HL-60 (cell line): ENCODE data around the gene XPO1.

ENCODE experiments used
- DNase-seq, 2 experiments: peaks; one replicate each; pipeline ENCODE4 v3.0.0-alpha.2; 2010 to 2020; ENCODE audit warnings: low read depth in 1 of 2, low spot score in 1 of 2
- H3K27ac ChIP-seq: fragments of 250-450 bp; sonication (Bioruptor Pico); replicated peaks from 2 replicates; pipeline ENCODE4 v1.5.1; 2020; ENCODE audit warnings: mild to moderate bottlenecking, moderate library complexity
- H3K27me3 ChIP-seq: fragments of 250-450 bp; sonication (Bioruptor Pico); 2 replicates; pipeline ENCODE4 v1.5.1; 2021; ENCODE audit warnings: mild to moderate bottlenecking, moderate library complexity; ENCODE audit not compliant: insufficient read depth, poor library complexity, severe bottlenecking
- H3K4me3 ChIP-seq: replicated peaks from 2 replicates; pipeline ENCODE4 v1.5.1; 2011; ENCODE audit warnings: mild to moderate bottlenecking, control low read depth, low read length; ENCODE audit not compliant: insufficient read depth
- GABPA ChIP-seq: IDR thresholded peaks from 2 replicates; pipeline ENCODE4 v1.6.1; 2012; ENCODE audit warnings: low read depth
- POLR2AphosphoS5 ChIP-seq: IDR thresholded peaks from 2 replicates; pipeline ENCODE4 v1.6.1; 2012; ENCODE audit warnings: low read depth
- REST ChIP-seq: IDR thresholded peaks from 2 replicates; pipeline ENCODE4 v1.6.1; 2012; ENCODE audit warnings: low read depth; ENCODE audit not compliant: insufficient replicate concordance
- SPI1 ChIP-seq: IDR thresholded peaks from 2 replicates; pipeline ENCODE4 v1.6.1; 2012; ENCODE audit warnings: low read depth, mild to moderate bottlenecking, borderline replicate concordance
- TF ChIP-seq, protein P1 (sequence below): IDR thresholded peaks from one replicate; pipeline ENCODE4 v1.5.1; 2011; ENCODE audit warnings: low read length, control low read depth, inconsistent platforms; ENCODE audit not compliant: insufficient read depth

Gene XPO1

DNA sequence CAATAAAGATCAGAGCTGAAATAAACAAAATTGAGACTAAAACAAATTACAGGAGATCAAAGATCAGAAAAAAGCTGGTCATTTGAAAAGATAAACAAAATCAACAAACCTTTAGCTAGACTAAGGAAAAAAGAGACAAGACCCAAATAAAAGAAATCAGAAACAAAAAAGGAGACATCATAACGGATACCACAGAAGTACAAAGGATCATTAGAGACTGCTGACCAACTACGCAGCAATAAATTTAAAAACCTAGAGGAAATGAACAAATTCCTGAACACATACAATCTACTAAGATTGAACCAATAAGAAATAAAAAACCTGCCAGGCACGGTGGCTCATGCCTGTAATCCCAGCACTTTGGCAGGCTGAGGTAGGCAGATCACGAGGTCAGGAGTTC, 101.0 kb downstream of the XPO1 start:
- DNase-seq, result no peak
- Histone ChIP-seq H3K4me3 (no peak overlapping the region), H3K27ac (no peak overlapping the region), H3K27me3 (no peaks in the 10 kb centered on the region)
- TF ChIP-seq GABPA (no peak), SPI1 (no peak), REST (no peak)
- TF ChIP-seq, protein P1, sequence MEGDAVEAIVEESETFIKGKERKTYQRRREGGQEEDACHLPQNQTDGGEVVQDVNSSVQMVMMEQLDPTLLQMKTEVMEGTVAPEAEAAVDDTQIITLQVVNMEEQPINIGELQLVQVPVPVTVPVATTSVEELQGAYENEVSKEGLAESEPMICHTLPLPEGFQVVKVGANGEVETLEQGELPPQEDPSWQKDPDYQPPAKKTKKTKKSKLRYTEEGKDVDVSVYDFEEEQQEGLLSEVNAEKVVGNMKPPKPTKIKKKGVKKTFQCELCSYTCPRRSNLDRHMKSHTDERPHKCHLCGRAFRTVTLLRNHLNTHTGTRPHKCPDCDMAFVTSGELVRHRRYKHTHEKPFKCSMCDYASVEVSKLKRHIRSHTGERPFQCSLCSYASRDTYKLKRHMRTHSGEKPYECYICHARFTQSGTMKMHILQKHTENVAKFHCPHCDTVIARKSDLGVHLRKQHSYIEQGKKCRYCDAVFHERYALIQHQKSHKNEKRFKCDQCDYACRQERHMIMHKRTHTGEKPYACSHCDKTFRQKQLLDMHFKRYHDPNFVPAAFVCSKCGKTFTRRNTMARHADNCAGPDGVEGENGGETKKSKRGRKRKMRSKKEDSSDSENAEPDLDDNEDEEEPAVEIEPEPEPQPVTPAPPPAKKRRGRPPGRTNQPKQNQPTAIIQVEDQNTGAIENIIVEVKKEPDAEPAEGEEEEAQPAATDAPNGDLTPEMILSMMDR, result no peak

DNA sequence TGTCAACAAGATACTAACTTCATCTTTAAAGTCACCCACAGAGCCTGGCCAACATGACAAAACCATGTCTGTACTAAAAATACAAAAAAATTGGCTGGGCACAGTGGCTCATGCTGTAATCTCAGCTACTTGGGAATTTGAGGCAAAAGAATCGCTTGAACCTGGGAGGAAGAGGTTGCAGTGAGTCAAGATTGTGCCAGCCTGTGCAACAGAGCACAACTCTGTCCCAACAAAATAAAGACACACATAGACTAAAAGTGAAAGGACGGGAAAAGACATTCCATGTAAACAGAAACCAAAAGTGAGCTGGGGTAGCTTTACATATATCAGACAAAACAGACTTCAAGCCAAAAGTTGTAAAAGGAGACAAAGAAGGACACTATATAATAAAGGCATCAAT, 102.1 kb downstream of the XPO1 start:
- Histone ChIP-seq H3K27ac (no peak overlapping the region), H3K27me3 (no peaks in the 10 kb centered on the region), H3K4me3 (no peak overlapping the region)
- TF ChIP-seq SPI1 (no peak), REST (no peak), GABPA (no peak), POLR2AphosphoS5 (no peak)
- TF ChIP-seq, protein P1, result no peak
- DNase-seq, result no peak

- H3K27ac ChIP-seq, result 0 out of 2 replicates have a peak overlapping the region, but pooled peaks have one; percentile 9
These were observed 102.9 kb downstream of the XPO1 start for GRCh38 chr2:61435291-61435690.

More at GRCh38 chr2:61435291-61435690, 102.9 kb downstream of the XPO1 start:
- no peak for DNase-seq
- no peaks in the 10 kb centered on the region for H3K27me3 ChIP-seq
- TF ChIP-seq SPI1 (no peak), POLR2AphosphoS5 (no peak), REST (no peak), GABPA (no peak)
- TF ChIP-seq, protein P1, result no peak
- no peak overlapping the region for H3K4me3 ChIP-seq
